ENCODE measurements around the gene WWOX.

WWOX gene

GRCh38 chr16:78163772-78164670 is 64.6 kb downstream of the WWOX start:
- no peak for TF ChIP-seq ZNF274 (IDR thresholded peaks at IDR 0.05; ENCODE audit: low read depth, low read length)
- no peak overlapping the region for H3K9ac ChIP-seq (ENCODE audit: insufficient read length, low read depth)
- no peak for DNase-seq (ENCODE audit: low read depth, low spot score)
- H3K36me3 ChIP-seq (ENCODE audit: insufficient read depth, insufficient read length, low read length), result no peaks in the 10 kb centered on the region
- peaks cover 28% of the 10 kb centered on the region for H3K9me3 ChIP-seq (ENCODE audit: insufficient read depth, low read length)
- H3K27me3 ChIP-seq (ENCODE audit: insufficient read depth, insufficient read length), result no peaks in the 10 kb centered on the region
- H3K4me3 ChIP-seq (ENCODE audit: insufficient read length, low read depth), result no peak overlapping the region
- H3K4me1 ChIP-seq (ENCODE audit: insufficient read depth, insufficient read length), result no peaks in the 10 kb centered on the region

- H3K4me1 ChIP-seq (ENCODE audit: insufficient read depth, insufficient read length), result no peaks in the 10 kb centered on the region
- no peaks in the 10 kb centered on the region for H3K27me3 ChIP-seq (ENCODE audit: insufficient read depth, insufficient read length)
- no peak for TF ChIP-seq SUZ12 (IDR thresholded peaks at IDR 0.05; ENCODE audit: extremely low read depth, insufficient read depth, insufficient read length)
- TF ChIP-seq YY1 (IDR thresholded peaks at IDR 0.05; ENCODE audit: insufficient read depth, insufficient read length), result no peak
- TF ChIP-seq ZNF274 (IDR thresholded peaks at IDR 0.05; ENCODE audit: low read depth, low read length), result no peak
- H3K9me3 ChIP-seq (ENCODE audit: insufficient read depth, low read length), result no peaks in the 10 kb centered on the region
- H3K4me3 ChIP-seq (ENCODE audit: insufficient read length, low read depth), result no peak overlapping the region
- no peak for DNase-seq (ENCODE audit: low read depth, low spot score)
- H3K36me3 ChIP-seq (ENCODE audit: insufficient read depth, insufficient read length, low read length), result no peaks in the 10 kb centered on the region
- H3K9ac ChIP-seq (ENCODE audit: insufficient read length, low read depth), result no peak overlapping the region
Measured at GRCh38 chr16:78170494-78170933, 71.1 kb downstream of the WWOX start.

GRCh38 chr16:78175287-78175686 is 75.8 kb downstream of the WWOX start:
- Histone ChIP-seq H3K36me3 (ENCODE audit: insufficient read depth, insufficient read length, low read length) (no peaks in the 10 kb centered on the region), H3K9me3 (ENCODE audit: insufficient read depth, low read length) (no peaks in the 10 kb centered on the region), H3K4me3 (ENCODE audit: insufficient read length, low read depth) (no peak overlapping the region), H3K9ac (ENCODE audit: insufficient read length, low read depth) (no peak overlapping the region), H3K4me1 (ENCODE audit: insufficient read depth, insufficient read length) (no peaks in the 10 kb centered on the region), H3K27me3 (ENCODE audit: insufficient read depth, insufficient read length) (no peaks in the 10 kb centered on the region)
- no peak for TF ChIP-seq ZNF274 (IDR thresholded peaks at IDR 0.05; ENCODE audit: low read depth, low read length)
- no peak for TF ChIP-seq SUZ12 (IDR thresholded peaks at IDR 0.05; ENCODE audit: extremely low read depth, insufficient read depth, insufficient read length)
- DNase-seq (ENCODE audit: low read depth, low spot score), result no peak

GRCh38 chr16:78176435-78176834 is 77.0 kb downstream of the WWOX start:
- H3K4me1 ChIP-seq (ENCODE audit: insufficient read depth, insufficient read length), result no peaks in the 10 kb centered on the region
- H3K4me3 ChIP-seq (ENCODE audit: insufficient read length, low read depth), result no peak overlapping the region
- H3K27me3 ChIP-seq (ENCODE audit: insufficient read depth, insufficient read length), result no peaks in the 10 kb centered on the region
- TF ChIP-seq SUZ12 (IDR thresholded peaks at IDR 0.05; ENCODE audit: extremely low read depth, insufficient read depth, insufficient read length), result no peak
- TF ChIP-seq ZNF274 (IDR thresholded peaks at IDR 0.05; ENCODE audit: low read depth, low read length), result no peak
- H3K36me3 ChIP-seq (ENCODE audit: insufficient read depth, insufficient read length, low read length), result no peaks in the 10 kb centered on the region
- no peak overlapping the region for H3K9ac ChIP-seq (ENCODE audit: insufficient read length, low read depth)
- no peak for DNase-seq (ENCODE audit: low read depth, low spot score)
- no peaks in the 10 kb centered on the region for H3K9me3 ChIP-seq (ENCODE audit: insufficient read depth, low read length)

GRCh38 chr16:78177218-78177617 is 77.8 kb downstream of the WWOX start:
- H3K27me3 ChIP-seq (ENCODE audit: insufficient read depth, insufficient read length), result no peaks in the 10 kb centered on the region
- no peaks in the 10 kb centered on the region for H3K9me3 ChIP-seq (ENCODE audit: insufficient read depth, low read length)
- TF ChIP-seq YY1 (IDR thresholded peaks at IDR 0.05; ENCODE audit: insufficient read depth, insufficient read length), result no peak
- TF ChIP-seq SUZ12 (IDR thresholded peaks at IDR 0.05; ENCODE audit: extremely low read depth, insufficient read depth, insufficient read length), result no peak
- TF ChIP-seq ZNF274 (IDR thresholded peaks at IDR 0.05; ENCODE audit: low read depth, low read length), result no peak
- no peaks in the 10 kb centered on the region for H3K4me1 ChIP-seq (ENCODE audit: insufficient read depth, insufficient read length)
- DNase-seq (ENCODE audit: low read depth, low spot score), result no peak
- H3K4me3 ChIP-seq (ENCODE audit: insufficient read length, low read depth), result no peak overlapping the region
- no peaks in the 10 kb centered on the region for H3K36me3 ChIP-seq (ENCODE audit: insufficient read depth, insufficient read length, low read length)
- H3K9ac ChIP-seq (ENCODE audit: insufficient read length, low read depth), result no peak overlapping the region

GRCh38 chr16:78177987-78178386 is 78.5 kb downstream of the WWOX start:
- Histone ChIP-seq H3K27me3 (ENCODE audit: insufficient read depth, insufficient read length) (no peaks in the 10 kb centered on the region), H3K4me1 (ENCODE audit: insufficient read depth, insufficient read length) (no peaks in the 10 kb centered on the region), H3K9me3 (ENCODE audit: insufficient read depth, low read length) (no peaks in the 10 kb centered on the region), H3K9ac (ENCODE audit: insufficient read length, low read depth) (no peak overlapping the region), H3K4me3 (ENCODE audit: insufficient read length, low read depth) (no peak overlapping the region), H3K36me3 (ENCODE audit: insufficient read depth, insufficient read length, low read length) (no peaks in the 10 kb centered on the region)
- TF ChIP-seq SUZ12 (IDR thresholded peaks at IDR 0.05; ENCODE audit: extremely low read depth, insufficient read depth, insufficient read length), result no peak
- no peak for TF ChIP-seq YY1 (IDR thresholded peaks at IDR 0.05; ENCODE audit: insufficient read depth, insufficient read length)
- no peak for TF ChIP-seq ZNF274 (IDR thresholded peaks at IDR 0.05; ENCODE audit: low read depth, low read length)
- DNase-seq (ENCODE audit: low read depth, low spot score), result no peak

- Histone ChIP-seq H3K9me3 (ENCODE audit: insufficient read depth, low read length) (no peaks in the 10 kb centered on the region), H3K27me3 (ENCODE audit: insufficient read depth, insufficient read length) (no peaks in the 10 kb centered on the region), H3K4me1 (ENCODE audit: insufficient read depth, insufficient read length) (no peaks in the 10 kb centered on the region), H3K4me3 (ENCODE audit: insufficient read length, low read depth) (no peak overlapping the region), H3K9ac (ENCODE audit: insufficient read length, low read depth) (no peak overlapping the region), H3K36me3 (ENCODE audit: insufficient read depth, insufficient read length, low read length) (no peaks in the 10 kb centered on the region)
- DNase-seq (ENCODE audit: low read depth, low spot score), result no peak
- TF ChIP-seq YY1 (IDR thresholded peaks at IDR 0.05; ENCODE audit: insufficient read depth, insufficient read length), result no peak
Measured at GRCh38 chr16:78179666-78180065, 80.2 kb downstream of the WWOX start.

All from NT2/D1 (cell line).